ENCODE measurements around the gene LGALS9C.
"Not testable (repeated sequence)": the region's sequence is repeated elsewhere in the genome, so short reads cannot be mapped to it uniquely, and the experiment has no call there.

DNA sequence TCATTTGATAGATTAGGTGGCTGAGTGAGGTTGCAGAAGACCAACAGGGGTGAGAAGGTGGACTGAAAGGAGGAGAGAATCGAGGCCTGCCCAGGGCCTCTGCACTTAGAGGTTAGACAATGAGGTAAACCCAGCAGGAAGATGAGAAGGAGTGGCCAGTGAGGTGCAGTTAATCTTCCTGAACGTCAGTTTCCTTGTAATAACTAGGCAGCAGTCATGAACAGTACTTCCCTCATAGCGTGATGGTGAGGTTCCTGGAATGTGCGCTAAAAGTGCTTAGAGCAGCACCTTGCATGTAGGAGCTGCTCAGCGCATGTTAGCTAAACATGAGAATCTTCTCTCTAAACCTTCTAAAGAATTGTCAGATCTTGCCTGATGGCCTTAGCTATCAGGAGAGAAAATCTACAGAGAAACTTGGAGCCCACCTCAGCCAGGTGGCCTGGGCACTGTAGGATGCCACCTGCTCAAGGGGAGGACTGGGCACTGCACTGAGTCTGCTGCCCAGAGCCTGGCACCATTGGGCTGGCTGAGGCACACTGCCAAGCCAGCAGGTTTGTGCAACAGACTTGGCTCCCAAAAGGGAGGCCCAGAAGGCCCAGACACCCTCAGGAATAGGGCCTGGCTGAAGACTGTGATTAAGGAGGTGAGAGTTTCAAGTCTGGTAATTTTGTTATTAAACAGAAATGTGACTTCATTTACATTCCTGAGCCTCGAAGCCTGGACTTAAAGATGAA, 10.2 kb upstream of the LGALS9C start:
- TF ChIP-seq POLR2AphosphoS5 (IDR thresholded peaks at IDR 0.05; ENCODE audit: insufficient read depth in 1 of 2, low read depth in 1 of 2); CTCF (IDR thresholded peaks at IDR 0.05): not testable (repeated sequence)

All from vagina (tissue), 2 donors.